DOHH2 (cell line): ENCODE results near the gene ZNF532.

ENCODE experiments used
- EZH2phosphoT487 ChIP-seq: fragments of 200-600 bp; sonication (generic); IDR thresholded peaks from 2 replicates; pipeline ENCODE4 v1.6.1; 2017; ENCODE audit warnings: borderline replicate concordance, mild to moderate bottlenecking, antibody characterized with exemption, low read length, moderate library complexity, mixed read lengths
- TF ChIP-seq, protein P1 (sequence below): fragments of 200-600 bp; sonication (generic); IDR thresholded peaks from one replicate; pipeline ENCODE4 v1.5.1; 2014; ENCODE audit warnings: antibody characterized with exemption, mild to moderate bottlenecking, low read depth, low read length; ENCODE audit not compliant: poor library complexity, severe bottlenecking

DNA sequence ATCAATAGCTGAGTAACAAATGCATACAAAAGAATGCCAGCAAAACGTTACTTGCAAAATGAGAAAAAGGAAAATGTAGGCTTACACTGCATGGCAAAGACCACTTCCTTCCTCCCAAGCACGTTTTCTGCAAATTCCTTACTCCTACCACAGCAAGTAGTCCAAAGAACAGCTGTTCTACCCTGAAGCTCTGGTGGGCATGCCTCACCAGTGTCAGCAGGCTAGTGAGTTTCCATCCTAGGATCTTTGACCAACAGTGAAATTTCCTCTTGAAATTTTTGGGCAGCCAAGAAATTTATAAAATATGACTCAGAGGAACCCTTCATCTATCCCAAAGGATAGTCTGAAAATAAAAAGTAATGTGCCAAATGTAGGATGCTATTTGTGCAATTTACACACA, 123.9 kb downstream of the ZNF532 start:
- TF ChIP-seq, protein P1, sequence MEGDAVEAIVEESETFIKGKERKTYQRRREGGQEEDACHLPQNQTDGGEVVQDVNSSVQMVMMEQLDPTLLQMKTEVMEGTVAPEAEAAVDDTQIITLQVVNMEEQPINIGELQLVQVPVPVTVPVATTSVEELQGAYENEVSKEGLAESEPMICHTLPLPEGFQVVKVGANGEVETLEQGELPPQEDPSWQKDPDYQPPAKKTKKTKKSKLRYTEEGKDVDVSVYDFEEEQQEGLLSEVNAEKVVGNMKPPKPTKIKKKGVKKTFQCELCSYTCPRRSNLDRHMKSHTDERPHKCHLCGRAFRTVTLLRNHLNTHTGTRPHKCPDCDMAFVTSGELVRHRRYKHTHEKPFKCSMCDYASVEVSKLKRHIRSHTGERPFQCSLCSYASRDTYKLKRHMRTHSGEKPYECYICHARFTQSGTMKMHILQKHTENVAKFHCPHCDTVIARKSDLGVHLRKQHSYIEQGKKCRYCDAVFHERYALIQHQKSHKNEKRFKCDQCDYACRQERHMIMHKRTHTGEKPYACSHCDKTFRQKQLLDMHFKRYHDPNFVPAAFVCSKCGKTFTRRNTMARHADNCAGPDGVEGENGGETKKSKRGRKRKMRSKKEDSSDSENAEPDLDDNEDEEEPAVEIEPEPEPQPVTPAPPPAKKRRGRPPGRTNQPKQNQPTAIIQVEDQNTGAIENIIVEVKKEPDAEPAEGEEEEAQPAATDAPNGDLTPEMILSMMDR = no peak
- TF ChIP-seq EZH2phosphoT487 = no peak
